Stimulated activated naive CD8-positive, alpha-beta T cell treated with anti-CD3 and anti-CD28 coated beads, Interleukin-15, amount 100 ng/mL, for 72 hours (primary cell): Measurements from ENCODE around the gene SGMS1.
A peak's percentile ranks its signal among the peaks of the same experiment; 100 is the strongest.

Source experiments
- ATAC-seq: fragments of 150-1000 bp; cut with Tn5 transposase; 2 replicates; pipeline ENCODE4 v1.10.0; 2021; ENCODE audit warnings: mild to moderate bottlenecking, moderate library complexity
- DNase-seq, 2 donors: peaks; one replicate each; pipeline ENCODE4 v3.0.0; 2021 to 2022
- H3K27ac Mint-ChIP-seq, 2 donors: one replicate each; pipeline ENCODE4 v1.8.0; 2022; ENCODE audit warnings: mild to moderate bottlenecking in 2 of 2, mixed read lengths in 2 of 2, moderate library complexity in 2 of 2
- H3K27me3 Mint-ChIP-seq: one replicate; pipeline ENCODE4 v1.8.0; 2022; ENCODE audit warnings: mixed read lengths
- H3K4me1 Mint-ChIP-seq: one replicate; pipeline ENCODE4 v1.8.0; 2022; ENCODE audit warnings: mild to moderate bottlenecking, mixed read lengths
- H3K4me3 Mint-ChIP-seq, 2 donors: one replicate each; pipeline ENCODE4 v1.8.0; 2022; ENCODE audit warnings: mild to moderate bottlenecking in 2 of 2, mixed read lengths in 2 of 2, moderate library complexity in 1 of 2
- H3K9me3 Mint-ChIP-seq, 2 donors: one replicate each; pipeline ENCODE4 v1.8.0; 2022; ENCODE audit warnings: mixed read lengths in 2 of 2

SGMS1 gene

GRCh38 chr10:50604809-50605208 lies 18.9 kb downstream of the SGMS1 start:
- Mint-ChIP-seq H3K9me3 (no peaks in the 10 kb centered on the region), H3K4me1 (peaks cover 68% of the 10 kb centered on the region), H3K27me3 (no peaks in the 10 kb centered on the region), H3K27ac (peak overlapping the region in 1 of 2 donors; percentile 89), H3K4me3 (peak overlapping the region in 1 of 2 donors; percentile 53)
- ATAC-seq (peak; percentile 58), DNase-seq (no peak)

GRCh38 chr10:50604049-50604640 lies 19.6 kb downstream of the SGMS1 start:
- ATAC-seq (peak; percentile 53), DNase-seq (no peak)
- no peaks in the 10 kb centered on the region for H3K9me3 Mint-ChIP-seq
- H3K27me3 Mint-ChIP-seq, result no peaks in the 10 kb centered on the region
- H3K4me1 Mint-ChIP-seq, result peaks cover 68% of the 10 kb centered on the region
- H3K27ac Mint-ChIP-seq, result peak overlapping the region in 1 of 2 donors; percentile 89
- peak overlapping the region; percentile 63 to 73 for H3K4me3 Mint-ChIP-seq

DNA sequence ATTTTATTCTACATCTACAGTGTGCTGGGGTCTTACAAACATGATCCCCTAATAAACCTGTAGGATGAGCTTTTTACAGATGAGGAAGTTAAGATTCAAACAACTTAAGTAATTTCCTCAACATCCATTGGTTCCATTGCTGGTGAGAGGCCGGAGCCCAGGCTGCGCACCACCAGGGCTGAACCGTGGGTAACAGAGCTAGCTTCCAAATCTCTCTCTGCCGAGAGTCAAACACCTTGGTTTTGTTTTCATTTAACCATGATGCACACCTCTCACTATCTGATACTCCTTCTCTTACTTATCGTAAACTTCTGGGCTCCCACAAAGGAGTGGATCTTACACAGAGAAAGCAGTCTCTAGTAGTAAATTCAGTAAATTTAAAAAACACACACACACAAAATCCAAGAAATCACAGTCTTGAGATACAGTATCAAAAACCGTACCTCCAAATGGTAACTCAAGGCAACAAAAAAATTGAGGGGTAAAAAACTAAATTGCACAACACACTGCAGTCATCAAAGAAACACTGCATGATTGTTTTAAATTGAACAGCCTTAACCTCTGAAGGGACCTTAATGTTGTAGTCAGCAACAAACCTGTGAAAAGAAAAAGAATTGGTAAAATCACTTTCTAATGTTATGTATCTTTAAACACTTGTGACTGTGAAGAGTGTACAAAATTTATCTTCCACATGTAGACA lies 20.5 kb downstream of the SGMS1 start:
- peaks cover 76% of the 10 kb centered on the region for H3K4me1 Mint-ChIP-seq
- no peak overlapping the region for H3K27ac Mint-ChIP-seq
- H3K27me3 Mint-ChIP-seq, result no peaks in the 10 kb centered on the region
- ATAC-seq (no peak), DNase-seq (no peak)
- no peak overlapping the region for H3K4me3 Mint-ChIP-seq
- H3K9me3 Mint-ChIP-seq, result no peaks in the 10 kb centered on the region

DNA sequence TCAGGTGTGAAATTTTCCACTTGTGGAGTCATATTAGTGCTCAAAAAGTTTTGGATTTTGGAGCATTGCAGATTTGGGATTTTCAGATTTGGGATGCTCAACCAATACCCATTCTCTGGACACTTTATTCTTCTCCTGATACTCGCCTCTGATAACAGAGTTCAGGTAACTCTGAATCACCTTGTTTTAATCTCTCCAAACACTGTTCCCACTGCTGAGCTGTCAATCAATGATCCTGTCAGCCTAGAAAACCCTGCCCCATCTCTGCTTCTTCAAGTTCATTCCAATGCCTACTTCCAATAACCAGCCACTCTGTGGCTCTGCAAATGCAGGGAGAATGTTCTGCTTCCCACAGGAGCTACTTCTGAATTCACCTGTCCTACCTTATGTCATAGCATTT lies 21.8 kb downstream of the SGMS1 start:
- no peaks in the 10 kb centered on the region for H3K27me3 Mint-ChIP-seq
- DNase-seq (no peak), ATAC-seq (no peak)
- peaks cover 71% of the 10 kb centered on the region for H3K4me1 Mint-ChIP-seq
- H3K4me3 Mint-ChIP-seq, result no peak overlapping the region
- peak overlapping the region in 1 of 2 donors; percentile 38 for H3K27ac Mint-ChIP-seq
- H3K9me3 Mint-ChIP-seq, result no peaks in the 10 kb centered on the region

- Mint-ChIP-seq H3K4me3 (no peak overlapping the region), H3K9me3 (no peaks in the 10 kb centered on the region), H3K4me1 (peaks cover 68% of the 10 kb centered on the region), H3K27me3 (no peaks in the 10 kb centered on the region), H3K27ac (no peak overlapping the region)
- no peak for DNase-seq
- no peak for ATAC-seq
Measured at GRCh38 chr10:50600831-50601477, 22.8 kb downstream of the SGMS1 start.

DNA sequence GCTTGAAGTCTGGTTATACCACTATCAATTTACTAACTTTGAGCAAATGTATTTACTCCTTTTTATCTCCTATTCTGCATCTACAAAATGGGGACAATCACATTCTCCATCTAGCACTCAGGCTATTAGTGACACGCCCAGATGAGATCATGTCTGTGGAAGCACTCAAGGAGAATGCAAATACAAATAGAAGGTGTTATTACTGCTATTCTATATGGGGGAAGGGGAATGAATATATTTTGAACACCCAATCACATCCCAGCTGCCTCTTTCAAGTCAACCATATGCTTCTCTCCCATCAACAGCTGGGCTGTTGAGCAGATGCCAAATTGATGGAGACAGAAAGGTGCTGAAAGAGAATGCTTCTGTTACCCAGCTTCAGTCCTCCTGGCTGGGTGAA lies 23.5 kb downstream of the SGMS1 start:
- Mint-ChIP-seq H3K27me3 (no peaks in the 10 kb centered on the region), H3K9me3 (no peaks in the 10 kb centered on the region), H3K27ac (no peak overlapping the region), H3K4me1 (peaks cover 61% of the 10 kb centered on the region), H3K4me3 (no peak overlapping the region)
- no peak for ATAC-seq
- DNase-seq, result no peak

GRCh38 chr10:50596897-50597296 lies 26.9 kb downstream of the SGMS1 start:
- H3K4me1 Mint-ChIP-seq, result peaks cover 42% of the 10 kb centered on the region
- DNase-seq, result no peak
- H3K27me3 Mint-ChIP-seq, result no peaks in the 10 kb centered on the region
- no peaks in the 10 kb centered on the region for H3K9me3 Mint-ChIP-seq
- no peak overlapping the region for H3K27ac Mint-ChIP-seq
- H3K4me3 Mint-ChIP-seq, result no peak overlapping the region
- no peak for ATAC-seq

DNA sequence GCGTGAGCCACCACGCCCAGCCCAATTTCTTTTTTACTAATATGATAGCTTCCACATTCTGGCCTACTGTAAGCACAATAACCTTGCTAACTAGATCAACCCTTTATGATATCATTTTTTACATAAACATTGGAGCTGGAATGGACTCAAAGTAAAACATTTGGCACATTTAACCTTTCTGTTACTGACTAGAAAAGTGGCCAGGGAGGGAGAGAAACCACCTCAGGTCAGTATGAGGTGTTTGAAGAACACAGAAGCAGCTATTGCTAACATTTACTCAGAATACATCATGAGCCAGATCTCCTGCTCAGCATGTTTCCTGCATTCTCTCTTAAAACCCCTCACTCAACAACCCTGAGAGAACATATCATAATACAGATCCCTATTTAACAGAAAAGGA lies 27.3 kb downstream of the SGMS1 start:
- no peak for ATAC-seq
- Mint-ChIP-seq H3K4me3 (no peak overlapping the region), H3K27ac (no peak overlapping the region), H3K4me1 (peaks cover 38% of the 10 kb centered on the region), H3K9me3 (no peaks in the 10 kb centered on the region), H3K27me3 (no peaks in the 10 kb centered on the region)
- no peak for DNase-seq

DNA sequence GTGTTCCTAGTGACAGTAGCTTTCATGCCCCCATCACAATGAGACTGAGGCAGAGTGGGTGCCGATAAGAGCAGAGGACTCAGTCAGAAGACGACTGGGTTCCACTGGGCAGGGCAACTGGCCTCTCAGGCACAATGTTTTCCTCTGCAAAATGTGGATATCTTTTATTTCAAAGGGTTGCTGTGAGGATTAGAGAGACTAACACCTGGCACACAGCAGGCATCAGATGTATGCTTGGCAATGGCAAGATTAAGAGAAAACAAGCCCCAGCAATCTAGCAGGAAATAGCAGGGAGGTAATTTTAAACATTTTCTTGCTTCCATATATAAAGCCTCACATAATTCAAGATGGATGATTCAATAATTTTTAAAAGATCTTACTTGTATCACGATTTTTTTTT lies 28.0 kb downstream of the SGMS1 start:
- Mint-ChIP-seq H3K4me1 (peaks cover 31% of the 10 kb centered on the region), H3K9me3 (no peaks in the 10 kb centered on the region), H3K4me3 (no peak overlapping the region), H3K27me3 (no peaks in the 10 kb centered on the region), H3K27ac (peak overlapping the region in 1 of 2 donors; percentile 56)
- ATAC-seq, result no peak
- DNase-seq, result no peak

- no peak overlapping the region for H3K27ac Mint-ChIP-seq
- no peak for DNase-seq
Measured at GRCh38 chr10:50593523-50594376, 30.0 kb downstream of the SGMS1 start.

GRCh38 chr10:50592961-50593418 lies 30.8 kb downstream of the SGMS1 start:
- peaks cover 16% of the 10 kb centered on the region for H3K4me1 Mint-ChIP-seq
- no peaks in the 10 kb centered on the region for H3K9me3 Mint-ChIP-seq
- DNase-seq (no peak), ATAC-seq (no peak)
- H3K27me3 Mint-ChIP-seq, result no peaks in the 10 kb centered on the region
- no peak overlapping the region for H3K4me3 Mint-ChIP-seq
- no peak overlapping the region for H3K27ac Mint-ChIP-seq

More at GRCh38 chr10:50593523-50594376, 30.0 kb downstream of the SGMS1 start:
- peak; percentile 82 for ATAC-seq
- no peaks in the 10 kb centered on the region for H3K9me3 Mint-ChIP-seq
- H3K4me3 Mint-ChIP-seq, result no peak overlapping the region
- H3K27me3 Mint-ChIP-seq, result no peaks in the 10 kb centered on the region
- H3K4me1 Mint-ChIP-seq, result peaks cover 20% of the 10 kb centered on the region

DNA sequence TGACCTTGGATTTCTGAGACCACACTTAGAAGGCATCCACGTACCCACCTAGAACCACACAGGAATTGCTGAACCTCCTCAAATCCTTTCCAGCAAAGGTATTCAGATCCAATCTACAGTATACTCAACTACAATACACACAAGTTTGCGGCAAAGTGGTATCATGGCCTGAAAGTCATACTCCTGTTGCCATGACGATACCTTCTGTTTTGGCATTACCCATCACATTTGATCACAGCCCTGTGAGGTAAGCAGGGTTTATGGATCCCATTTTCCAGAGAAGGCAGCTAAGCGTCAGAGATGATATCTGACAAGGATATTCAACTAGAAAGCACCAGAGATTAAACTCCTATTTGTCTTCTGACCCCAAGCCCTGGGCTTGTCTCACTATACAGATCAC lies 32.8 kb downstream of the SGMS1 start:
- no peak overlapping the region for H3K27ac Mint-ChIP-seq
- ATAC-seq (no peak), DNase-seq (no peak)
- H3K27me3 Mint-ChIP-seq, result no peaks in the 10 kb centered on the region
- peaks cover 0 to 7% of the 10 kb centered on the region in 2 donors for H3K9me3 Mint-ChIP-seq
- H3K4me1 Mint-ChIP-seq, result peaks cover 20% of the 10 kb centered on the region
- H3K4me3 Mint-ChIP-seq, result no peak overlapping the region

DNA sequence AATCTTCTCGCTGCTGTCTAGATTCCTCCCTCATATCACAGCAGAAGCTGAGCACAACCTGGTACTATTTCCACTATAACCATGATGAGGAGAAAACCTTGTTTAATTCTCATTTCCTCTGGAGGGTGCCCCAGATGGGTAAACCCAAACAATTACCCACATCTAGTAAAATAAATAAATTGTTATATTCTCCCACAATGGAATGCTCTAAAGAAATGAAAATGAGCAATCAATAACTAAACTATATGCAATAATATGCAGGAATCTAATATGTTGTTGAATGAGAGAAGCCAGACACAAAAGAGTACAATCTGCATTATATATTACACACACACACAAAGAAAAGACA lies 37.0 kb downstream of the SGMS1 start:
- ATAC-seq (no peak), DNase-seq (no peak)
- H3K4me3 Mint-ChIP-seq, result no peak overlapping the region
- H3K9me3 Mint-ChIP-seq, result peaks cover 0 to 7% of the 10 kb centered on the region in 2 donors
- no peaks in the 10 kb centered on the region for H3K27me3 Mint-ChIP-seq
- H3K4me1 Mint-ChIP-seq, result peaks cover 10% of the 10 kb centered on the region
- H3K27ac Mint-ChIP-seq, result no peak overlapping the region

DNA sequence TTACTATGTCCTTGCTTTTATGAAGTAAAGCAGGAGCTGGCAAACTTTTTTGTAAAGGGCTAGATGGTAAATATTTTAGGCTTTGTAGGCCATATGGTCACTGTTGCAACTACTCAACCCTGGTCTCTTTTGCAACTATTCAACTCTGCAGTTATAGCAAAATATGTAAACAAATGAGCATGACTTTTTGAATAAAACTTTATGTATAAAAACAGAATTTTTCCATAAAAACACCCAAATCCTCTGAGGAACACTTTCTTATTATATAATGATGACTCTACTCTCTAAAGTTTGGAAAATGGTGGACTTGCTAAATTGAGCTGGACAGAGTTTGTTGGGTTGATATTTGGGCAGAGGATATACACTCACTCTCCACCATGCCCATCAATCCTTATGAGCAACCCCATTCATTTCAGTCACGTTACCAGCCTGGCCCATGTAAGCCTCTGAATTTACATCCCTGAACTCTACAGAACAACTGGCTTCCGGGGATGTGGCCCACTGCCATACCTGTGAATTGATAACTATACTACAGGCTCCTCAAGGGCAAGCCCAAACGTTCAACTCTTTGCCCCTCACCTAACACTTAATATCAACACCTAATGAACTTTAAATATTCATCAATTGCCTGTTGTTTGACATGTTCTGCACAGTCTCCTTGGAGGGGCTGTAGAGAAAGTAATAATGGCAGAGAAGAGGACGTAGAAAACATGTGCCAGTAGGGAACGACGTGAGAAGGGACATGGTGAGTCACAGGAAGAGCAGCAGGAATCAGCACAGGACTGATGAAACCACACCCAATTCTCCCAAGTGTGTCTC lies 37.6 kb downstream of the SGMS1 start:
- ATAC-seq (no peak), DNase-seq (no peak)
- H3K4me3 Mint-ChIP-seq, result no peak overlapping the region
- no peaks in the 10 kb centered on the region for H3K27me3 Mint-ChIP-seq
- peaks cover 13% of the 10 kb centered on the region for H3K4me1 Mint-ChIP-seq
- peaks cover 0 to 7% of the 10 kb centered on the region in 2 donors for H3K9me3 Mint-ChIP-seq
- H3K27ac Mint-ChIP-seq, result no peak overlapping the region
